Keratinocyte (primary cell): Measurements from ENCODE around the gene TGFB1I1.

Source experiments
- CTCF ChIP-seq, 3 experiments: IDR thresholded peaks in 1 of 3; conservative IDR thresholded peaks in 1 of 3; optimal IDR thresholded peaks in 1 of 3; 2 replicates in 2 of 3; 3 replicates in 1 of 3; pipeline versions ENCODE3 to v1.5.1; 2011; ENCODE audit warnings: low read length in 3 of 3, mild to moderate bottlenecking in 3 of 3, moderate library complexity in 2 of 3, control low read depth in 1 of 3, inconsistent platforms in 1 of 3; ENCODE audit not compliant: insufficient read depth in 2 of 3; ENCODE audit errors: extremely low read depth in 1 of 3
- EZH2 ChIP-seq: IDR thresholded peaks from one replicate; pipeline ENCODE4 v1.6.1; 2012; ENCODE audit warnings: inconsistent platforms, mild to moderate bottlenecking, low read length, moderate library complexity

- TF ChIP-seq EZH2: no peak
- TF ChIP-seq CTCF (optimal IDR thresholded peaks at IDR 0.05 in 1 of 3, IDR thresholded peaks at IDR 0.05 in 1 of 3, conservative IDR thresholded peaks at IDR 0.05 in 1 of 3; ENCODE audit: extremely low read depth in 1 of 3, insufficient read depth in 2 of 3, low read length in 3 of 3): no peak
These were observed 21.7 kb downstream of the TGFB1I1 start for GRCh38 chr16:31493506-31494125.
